ENCODE measurements around the gene SUMO4.

Gene SUMO4

DNA sequence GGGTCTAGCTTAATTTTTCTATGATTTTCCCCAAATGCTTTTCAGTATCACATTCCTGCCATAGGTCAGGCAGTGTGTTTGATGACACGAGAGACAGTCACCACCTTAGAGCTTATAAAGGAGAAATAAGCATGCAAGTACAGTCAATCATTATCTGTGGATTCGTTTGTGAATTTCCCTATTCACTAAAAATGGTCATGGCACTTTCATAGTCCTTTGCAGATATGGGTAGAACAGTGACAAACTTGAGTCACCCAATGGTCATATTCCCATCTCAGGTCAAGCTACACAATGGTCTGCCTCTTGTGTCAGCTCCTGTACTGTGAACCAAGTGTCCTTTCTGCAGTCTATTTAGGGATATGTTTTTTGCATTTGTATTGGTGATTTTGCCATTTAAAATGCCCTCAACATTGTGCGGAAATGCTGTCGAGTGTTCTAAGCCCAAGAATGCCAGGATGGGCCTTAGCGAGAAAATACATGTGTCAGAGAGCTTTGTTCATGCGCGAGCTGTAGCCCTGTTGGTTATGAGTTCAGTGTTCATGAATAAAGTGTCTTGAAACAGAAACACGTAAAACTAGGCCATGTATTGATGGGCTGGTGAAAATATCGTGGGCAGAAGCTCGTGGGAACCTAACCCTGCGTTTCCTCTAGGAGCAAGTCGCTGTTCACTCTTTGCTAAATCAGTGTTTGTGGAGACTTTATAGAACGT lies 19.8 kb downstream of the SUMO4 start (continued):
- TF ChIP-seq PATZ1 (CRISPR knock-in tag; IDR thresholded peaks at IDR 0.05; ENCODE audit: borderline replicate concordance): no peak
- no peak for TF ChIP-seq SNAI2 (CRISPR knock-in tag; IDR thresholded peaks at IDR 0.05)
- TF ChIP-seq BACH2 (CRISPR knock-in tag; IDR thresholded peaks at IDR 0.05; ENCODE audit: borderline replicate concordance): no peak
- TF ChIP-seq ARNTL (CRISPR knock-in tag; IDR thresholded peaks at IDR 0.05; ENCODE audit: borderline replicate concordance, low read depth): no peak

DNA sequence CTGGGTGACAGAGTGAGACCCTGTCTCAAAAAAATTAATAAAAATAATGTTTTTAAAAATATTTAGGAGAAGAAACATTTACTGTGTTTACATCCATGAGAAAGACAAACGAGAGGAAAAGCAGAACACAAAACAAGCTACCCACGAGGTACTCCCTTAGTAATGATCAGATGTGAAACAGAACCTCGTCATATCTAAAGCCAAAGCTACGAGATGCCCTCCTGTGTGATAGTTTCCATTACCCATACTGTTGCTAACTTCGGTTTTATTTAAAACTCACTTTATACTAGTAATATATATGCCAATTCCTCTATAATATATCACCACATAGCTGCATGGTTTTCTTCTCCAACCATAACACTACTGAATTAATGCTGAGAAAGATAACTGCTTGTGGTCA lies 21.1 kb downstream of the SUMO4 start:
- no peak for ATAC-seq
- no peak for TF ChIP-seq TOX (CRISPR knock-in tag; IDR thresholded peaks at IDR 0.05; ENCODE audit: borderline replicate concordance)
- TF ChIP-seq POU6F1 (CRISPR knock-in tag; IDR thresholded peaks at IDR 0.05; ENCODE audit: borderline replicate concordance, low read depth): no peak
- no peak for TF ChIP-seq ZFP30 (CRISPR knock-in tag; IDR thresholded peaks at IDR 0.05)

DNA sequence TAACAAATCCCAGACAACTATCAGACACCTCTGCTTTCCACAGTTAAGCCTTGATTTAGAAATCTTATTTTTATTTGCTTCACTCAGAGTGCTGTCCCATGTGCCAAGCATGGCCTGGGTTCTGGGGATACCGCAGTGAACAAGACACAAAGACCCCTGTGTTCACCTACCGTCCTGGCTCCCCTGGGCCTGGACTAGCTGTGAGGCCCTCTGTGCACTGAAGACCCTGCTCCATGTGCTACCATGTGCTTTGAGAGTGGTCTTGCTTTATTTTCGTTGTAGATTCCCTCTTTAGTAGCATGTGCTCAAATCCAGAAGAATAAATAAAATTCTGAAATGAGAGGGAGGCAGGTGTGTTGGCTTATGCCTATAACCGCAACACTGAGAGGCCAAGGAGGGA lies 22.5 kb downstream of the SUMO4 start:
- ATAC-seq: no peak
- TF ChIP-seq ZNF70 (CRISPR knock-in tag; IDR thresholded peaks at IDR 0.05) (no peak), ISL1 (CRISPR knock-in tag; IDR thresholded peaks at IDR 0.05) (no peak), ZFP30 (CRISPR knock-in tag; IDR thresholded peaks at IDR 0.05) (no peak), ESRRG (CRISPR knock-in tag; IDR thresholded peaks at IDR 0.05) (no peak), GLIS3 (CRISPR knock-in tag; IDR thresholded peaks at IDR 0.05) (no peak), PPARA (CRISPR knock-in tag; IDR thresholded peaks at IDR 0.05; ENCODE audit: borderline replicate concordance) (no peak), TCF4 (CRISPR knock-in tag; IDR thresholded peaks at IDR 0.05; ENCODE audit: borderline replicate concordance) (no peak), POU6F1 (CRISPR knock-in tag; IDR thresholded peaks at IDR 0.05; ENCODE audit: borderline replicate concordance, low read depth) (no peak), ZNF8 (CRISPR knock-in tag; IDR thresholded peaks at IDR 0.05) (no peak)

GRCh38 chr6:149423964-149424440 lies 23.9 kb downstream of the SUMO4 start:
- TF ChIP-seq GLIS3 (CRISPR knock-in tag; IDR thresholded peaks at IDR 0.05) (no peak), ZNF70 (CRISPR knock-in tag; IDR thresholded peaks at IDR 0.05) (no peak), ZNF8 (CRISPR knock-in tag; IDR thresholded peaks at IDR 0.05) (no peak), ARNTL (CRISPR knock-in tag; IDR thresholded peaks at IDR 0.05; ENCODE audit: borderline replicate concordance, low read depth) (no peak), ZFP3 (CRISPR knock-in tag; IDR thresholded peaks at IDR 0.05) (no peak), TCF4 (CRISPR knock-in tag; IDR thresholded peaks at IDR 0.05; ENCODE audit: borderline replicate concordance) (no peak), CSRNP3 (CRISPR knock-in tag; IDR thresholded peaks at IDR 0.05) (no peak)
- no peak; the same call in 2 of the 3 replicates for ATAC-seq

DNA sequence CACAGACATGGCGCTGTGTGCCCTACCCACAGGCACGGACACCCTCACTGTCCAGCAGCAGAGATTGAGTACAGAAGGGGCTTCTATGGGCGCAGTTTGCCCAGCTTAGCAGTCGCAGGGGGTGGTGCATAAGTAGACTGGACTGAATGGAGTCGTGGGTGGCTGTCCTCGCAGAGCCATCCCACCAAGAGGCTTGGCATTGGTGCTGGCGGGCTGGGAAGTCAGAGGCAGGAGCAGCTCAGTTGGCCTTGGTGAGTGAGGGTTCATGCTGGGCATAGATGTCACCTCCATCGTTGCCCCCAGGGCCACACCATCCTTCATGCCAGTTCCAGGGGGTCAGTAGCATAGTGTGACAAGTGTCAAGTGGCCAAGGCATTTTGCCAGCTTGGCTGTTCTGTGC lies 25.2 kb downstream of the SUMO4 start:
- TF ChIP-seq PATZ1 (CRISPR knock-in tag; IDR thresholded peaks at IDR 0.05; ENCODE audit: borderline replicate concordance) (no peak), ZC3H10 (CRISPR knock-in tag; IDR thresholded peaks at IDR 0.05) (no peak), ZFP30 (CRISPR knock-in tag; IDR thresholded peaks at IDR 0.05) (no peak), ZNF70 (CRISPR knock-in tag; IDR thresholded peaks at IDR 0.05) (no peak), CSRNP3 (CRISPR knock-in tag; IDR thresholded peaks at IDR 0.05) (no peak), SNAI2 (CRISPR knock-in tag; IDR thresholded peaks at IDR 0.05) (no peak), GLIS3 (CRISPR knock-in tag; IDR thresholded peaks at IDR 0.05) (no peak), ZNF8 (CRISPR knock-in tag; IDR thresholded peaks at IDR 0.05) (no peak), PPARA (CRISPR knock-in tag; IDR thresholded peaks at IDR 0.05; ENCODE audit: borderline replicate concordance) (no peak), ESRRG (CRISPR knock-in tag; IDR thresholded peaks at IDR 0.05) (no peak), TOX (CRISPR knock-in tag; IDR thresholded peaks at IDR 0.05; ENCODE audit: borderline replicate concordance) (no peak)
- ATAC-seq: no peak

All from SK-N-SH treated with all-trans-retinoic acid at 6 μM for 48 hours (cell line).